HG03565 (cell line): ENCODE measurements around the gene LHFPL3.

Experiments
- ATAC-seq: cut with Tn5 transposase; IDR thresholded peaks from one replicate; pipeline ENCODE4 v1.9.1; 2021; ENCODE audit warnings: mild to moderate bottlenecking, moderate library complexity; ENCODE audit not compliant: unreplicated experiment

LHFPL3 gene

GRCh38 chr7:104367926-104368325 lies 39.5 kb downstream of the LHFPL3 start:
- ATAC-seq, result no peak

DNA sequence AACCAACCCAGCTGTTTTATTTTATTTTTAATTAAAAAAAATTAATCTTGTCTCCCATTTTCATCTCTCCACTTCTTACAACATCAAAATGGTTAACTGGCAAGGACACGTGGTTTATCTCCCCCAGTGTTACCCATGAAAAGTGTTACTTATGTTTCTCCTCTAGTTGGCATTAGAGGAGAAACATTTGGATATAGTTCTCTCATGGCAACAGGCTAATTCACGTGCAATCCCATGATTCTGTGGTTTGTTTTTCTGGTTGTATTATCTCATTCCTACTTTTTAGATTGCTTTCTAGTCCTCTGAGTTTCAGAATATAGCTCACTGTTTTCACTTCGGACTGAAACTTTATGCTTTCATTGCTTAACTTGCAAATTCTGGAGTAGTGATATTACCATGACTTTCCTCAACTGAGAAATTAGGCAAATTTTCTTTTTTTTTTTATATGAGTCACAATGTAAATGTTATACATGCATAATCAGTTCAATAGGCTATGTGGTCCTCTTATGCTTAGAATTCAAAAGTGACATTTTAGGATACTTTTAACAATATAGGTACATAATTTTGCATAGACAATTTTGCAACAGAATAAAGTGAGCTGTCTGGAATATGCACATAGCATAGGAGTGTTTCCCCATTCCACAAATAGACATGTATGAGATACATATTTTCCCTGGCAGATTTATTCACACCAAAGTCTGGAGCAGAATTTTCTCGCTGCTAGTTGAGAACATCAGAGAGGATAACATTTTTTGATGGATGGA lies 43.0 kb downstream of the LHFPL3 start:
- no peak for ATAC-seq

DNA sequence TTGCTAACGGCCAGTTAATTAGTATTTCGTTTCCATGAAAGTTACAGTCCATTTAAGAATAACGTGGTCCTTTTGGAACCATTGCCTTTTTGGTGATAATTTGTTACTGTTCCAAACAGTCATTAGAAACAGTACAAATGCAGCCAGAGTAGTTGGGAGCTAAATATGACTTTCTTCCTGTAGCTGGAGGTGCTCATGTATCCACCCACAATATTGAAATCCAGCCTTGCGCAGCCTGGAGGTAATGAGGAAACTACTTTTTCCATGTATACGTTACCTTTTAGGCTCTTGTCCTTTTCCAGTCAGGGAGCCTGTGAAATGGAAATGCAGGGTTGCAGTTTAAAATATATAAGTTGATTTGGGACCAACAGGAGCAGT lies 43.6 kb downstream of the LHFPL3 start:
- no peak for ATAC-seq

- ATAC-seq, result no peak
Observed at GRCh38 chr7:104382616-104383015, 54.2 kb downstream of the LHFPL3 start.

GRCh38 chr7:104386943-104387342 lies 58.5 kb downstream of the LHFPL3 start:
- ATAC-seq, result no peak

GRCh38 chr7:104388222-104388621 lies 59.8 kb downstream of the LHFPL3 start:
- no peak for ATAC-seq

- no peak for ATAC-seq
Observed at GRCh38 chr7:104395162-104395561, 66.8 kb downstream of the LHFPL3 start.

DNA sequence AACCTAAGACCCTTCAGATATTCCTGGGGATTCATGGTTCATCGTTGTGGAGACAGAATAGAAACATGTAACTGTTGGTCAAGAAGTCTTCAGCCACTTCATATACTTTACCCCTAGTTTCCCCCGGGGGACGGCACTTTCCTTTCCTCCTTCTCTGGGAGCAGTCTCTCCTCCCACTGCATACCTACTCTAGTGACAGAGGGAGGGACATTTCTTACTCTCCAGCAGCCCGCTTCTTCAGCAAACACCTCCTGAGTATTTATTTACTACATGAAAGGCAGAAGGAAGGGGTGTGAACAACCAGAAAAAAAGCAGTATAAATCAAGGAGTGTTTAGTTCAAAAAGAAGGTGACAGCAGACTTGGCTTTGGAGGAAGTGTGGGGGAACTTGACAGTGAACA lies 69.0 kb downstream of the LHFPL3 start:
- no peak for ATAC-seq

- no peak for ATAC-seq
Observed at GRCh38 chr7:104408371-104408770, 80.0 kb downstream of the LHFPL3 start.

- ATAC-seq, result no peak
Observed at GRCh38 chr7:104410742-104411141, 82.3 kb downstream of the LHFPL3 start.

DNA sequence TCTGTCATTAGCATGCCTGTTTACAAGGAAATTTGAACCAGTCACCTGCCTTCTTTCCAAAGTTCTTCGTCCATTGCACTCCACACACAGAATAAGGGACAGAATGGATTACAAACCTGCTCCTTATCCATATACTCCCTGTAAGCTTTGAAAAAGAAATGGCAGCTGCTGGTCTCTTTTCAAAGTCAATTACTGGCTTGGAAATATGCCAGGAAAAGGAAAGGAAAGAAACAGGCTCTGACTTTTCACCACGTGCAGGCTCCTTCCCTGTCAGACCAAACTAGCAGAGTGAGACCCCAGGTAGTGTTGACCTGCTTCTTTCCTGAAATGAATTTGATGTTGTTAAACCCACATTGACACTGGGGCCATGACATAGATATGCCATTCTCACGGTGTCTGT lies 84.5 kb downstream of the LHFPL3 start:
- ATAC-seq, result no peak

DNA sequence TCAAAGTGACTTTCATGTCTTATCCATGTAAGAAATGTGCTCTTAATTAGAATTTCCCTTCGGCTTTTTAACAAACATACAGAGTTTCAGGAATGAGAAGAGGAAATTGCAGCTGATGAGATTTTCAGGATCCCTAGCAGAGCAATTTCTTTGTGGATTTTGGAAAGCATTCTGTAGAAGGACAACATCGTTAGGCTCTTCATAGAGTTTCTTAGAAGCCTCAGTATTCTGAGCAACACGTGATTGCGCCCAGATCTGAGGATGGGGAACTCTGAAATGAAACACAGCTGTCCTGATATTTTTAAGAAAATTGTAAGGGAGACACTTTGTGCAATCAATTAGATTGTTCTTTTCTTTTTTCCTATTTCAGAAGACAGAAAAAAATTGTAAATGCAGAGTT lies 85.8 kb downstream of the LHFPL3 start:
- ATAC-seq, result no peak

- ATAC-seq, result no peak
Observed at GRCh38 chr7:104415700-104416099, 87.3 kb downstream of the LHFPL3 start.

GRCh38 chr7:104416866-104417393 lies 88.5 kb downstream of the LHFPL3 start:
- ATAC-seq, result no peak

DNA sequence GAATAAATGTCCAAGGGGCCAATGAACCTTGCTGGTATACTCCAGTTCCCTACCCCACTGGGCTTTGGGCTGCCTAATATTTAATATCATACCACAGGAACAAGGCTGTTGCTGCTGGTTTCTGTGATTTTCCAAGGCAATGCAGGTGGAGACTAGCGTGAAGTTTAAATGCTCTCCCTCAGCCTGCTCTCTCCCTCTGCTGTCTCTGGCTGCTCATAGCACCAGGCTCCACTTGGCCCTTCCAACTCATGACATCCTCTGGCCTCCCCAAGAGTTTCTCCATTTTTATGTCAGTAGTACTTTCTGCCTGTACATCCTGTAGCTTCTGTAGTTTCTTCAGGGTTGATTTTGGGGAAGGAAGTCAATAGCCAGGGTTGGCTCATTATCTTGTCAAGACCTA lies 103.5 kb downstream of the LHFPL3 start:
- no peak for ATAC-seq

DNA sequence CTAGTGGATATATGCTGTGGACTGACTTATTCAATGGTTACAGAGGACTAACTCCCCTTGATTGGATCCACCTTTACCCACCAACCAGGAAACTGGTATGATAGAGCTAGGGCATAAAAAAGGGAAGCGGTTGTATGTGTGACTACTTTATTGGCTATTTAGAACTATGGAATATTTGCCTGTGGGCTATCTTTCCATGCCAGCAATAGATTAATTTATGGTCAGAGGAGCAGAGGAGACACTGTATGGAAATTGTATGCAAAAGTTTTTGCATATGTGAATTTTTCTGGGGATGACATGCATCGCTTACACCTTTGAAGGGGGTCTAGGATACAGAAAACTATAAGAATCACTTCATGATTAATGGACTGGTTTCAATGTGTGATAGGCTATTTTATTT lies 105.7 kb downstream of the LHFPL3 start:
- no peak for ATAC-seq

GRCh38 chr7:104442481-104442880 lies 114.1 kb downstream of the LHFPL3 start:
- ATAC-seq, result no peak

- no peak for ATAC-seq
Observed at GRCh38 chr7:104444017-104444416, 115.6 kb downstream of the LHFPL3 start.

DNA sequence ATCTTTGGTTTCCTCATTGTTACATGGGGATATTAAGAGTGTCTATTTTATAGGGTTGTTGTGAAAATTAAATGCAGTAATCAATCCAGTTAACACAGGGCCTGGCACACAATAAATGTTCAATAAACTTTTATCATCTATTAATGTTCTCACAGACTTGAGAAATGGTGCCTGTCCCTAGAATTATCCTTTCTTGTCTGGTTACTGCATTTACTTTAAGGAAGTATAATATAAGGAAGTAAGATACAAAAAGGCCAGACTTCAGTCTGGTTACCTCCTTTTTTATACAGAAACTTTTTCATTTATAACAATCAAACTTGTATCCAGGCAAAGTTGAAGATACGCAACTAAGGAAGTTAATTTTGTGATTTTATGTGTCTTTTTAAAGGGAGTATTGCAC lies 117.0 kb downstream of the LHFPL3 start:
- ATAC-seq, result no peak

DNA sequence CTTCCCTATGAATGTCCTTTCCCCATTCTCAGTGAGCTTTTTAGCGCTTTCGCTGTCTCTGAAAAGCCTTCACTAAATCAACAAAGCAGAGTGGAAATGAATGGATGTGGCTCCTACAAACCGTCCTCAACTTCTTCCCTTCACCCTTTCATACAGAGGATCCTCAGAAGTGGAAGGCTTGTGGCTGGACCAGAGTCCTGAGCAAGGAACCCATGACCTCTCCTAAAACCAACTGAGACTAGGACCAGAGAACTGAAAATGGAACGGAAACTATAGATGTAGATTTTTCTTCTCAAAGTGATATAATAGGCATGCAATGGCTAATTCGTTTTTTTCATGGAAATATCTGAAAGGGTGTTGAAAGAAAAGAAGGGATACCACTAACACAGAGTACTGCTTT lies 122.5 kb downstream of the LHFPL3 start:
- ATAC-seq, result no peak

DNA sequence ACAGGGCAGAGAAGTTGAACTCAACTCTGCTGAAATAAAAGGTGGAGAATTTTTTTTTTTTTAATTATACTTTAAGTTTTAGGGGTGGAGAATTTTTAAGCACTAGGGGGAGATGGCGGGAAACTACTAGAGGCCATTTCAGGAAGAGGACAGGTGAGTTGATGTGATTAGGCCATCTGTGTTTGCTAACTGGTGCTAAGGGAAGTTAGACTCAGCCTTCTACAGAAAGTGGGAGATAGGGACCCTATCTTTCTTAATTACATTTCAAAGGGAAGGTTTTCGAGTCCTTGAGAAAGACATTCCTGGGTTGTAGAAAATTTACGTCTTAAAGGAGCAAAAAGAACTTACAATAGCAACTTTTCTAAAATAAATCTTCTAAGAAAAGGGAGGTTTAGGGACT lies 124.8 kb downstream of the LHFPL3 start:
- ATAC-seq, result no peak

- no peak for ATAC-seq
Observed at GRCh38 chr7:104458875-104459274, 130.5 kb downstream of the LHFPL3 start.
